GM12891 (cell line): Measurements from ENCODE around the gene MGMT.

ENCODE experiments used
- DNase-seq: peaks from one replicate; pipeline ENCODE4 v3.0.0; 2011; ENCODE audit warnings: low spot score; ENCODE audit not compliant: insufficient read length
- FAIRE-seq: peaks from 2 replicates; lab custom pipeline; 2011; peaks lifted over from hg19 to GRCh38; lab: Jason Lieb, UNC
- PAX5 ChIP-seq: IDR thresholded peaks from 2 replicates; pipeline ENCODE4 v1.6.1; 2011; ENCODE audit warnings: low read length, moderate library complexity, mild to moderate bottlenecking; ENCODE audit not compliant: insufficient read depth, severe bottlenecking
- POLR2A ChIP-seq: IDR thresholded peaks from 2 replicates; pipeline ENCODE4 v1.6.1; 2011; ENCODE audit warnings: low read depth, low read length, control low read depth
- POLR2AphosphoS5 ChIP-seq: IDR thresholded peaks from 2 replicates; pipeline ENCODE4 v1.6.1; 2011; ENCODE audit warnings: low read depth, low read length, control low read depth
- POU2F2 ChIP-seq: IDR thresholded peaks from 2 replicates; pipeline ENCODE4 v1.6.1; 2011; ENCODE audit warnings: low read depth, mild to moderate bottlenecking, control low read depth, low read length, moderate library complexity
- SPI1 ChIP-seq: IDR thresholded peaks from 2 replicates; pipeline ENCODE4 v1.6.1; 2011; ENCODE audit warnings: low read depth, low read length, control low read depth
- TAF1 ChIP-seq: IDR thresholded peaks from 2 replicates; pipeline ENCODE4 v1.6.1; 2011; ENCODE audit warnings: low read depth, low read length, control low read depth

MGMT gene

DNA sequence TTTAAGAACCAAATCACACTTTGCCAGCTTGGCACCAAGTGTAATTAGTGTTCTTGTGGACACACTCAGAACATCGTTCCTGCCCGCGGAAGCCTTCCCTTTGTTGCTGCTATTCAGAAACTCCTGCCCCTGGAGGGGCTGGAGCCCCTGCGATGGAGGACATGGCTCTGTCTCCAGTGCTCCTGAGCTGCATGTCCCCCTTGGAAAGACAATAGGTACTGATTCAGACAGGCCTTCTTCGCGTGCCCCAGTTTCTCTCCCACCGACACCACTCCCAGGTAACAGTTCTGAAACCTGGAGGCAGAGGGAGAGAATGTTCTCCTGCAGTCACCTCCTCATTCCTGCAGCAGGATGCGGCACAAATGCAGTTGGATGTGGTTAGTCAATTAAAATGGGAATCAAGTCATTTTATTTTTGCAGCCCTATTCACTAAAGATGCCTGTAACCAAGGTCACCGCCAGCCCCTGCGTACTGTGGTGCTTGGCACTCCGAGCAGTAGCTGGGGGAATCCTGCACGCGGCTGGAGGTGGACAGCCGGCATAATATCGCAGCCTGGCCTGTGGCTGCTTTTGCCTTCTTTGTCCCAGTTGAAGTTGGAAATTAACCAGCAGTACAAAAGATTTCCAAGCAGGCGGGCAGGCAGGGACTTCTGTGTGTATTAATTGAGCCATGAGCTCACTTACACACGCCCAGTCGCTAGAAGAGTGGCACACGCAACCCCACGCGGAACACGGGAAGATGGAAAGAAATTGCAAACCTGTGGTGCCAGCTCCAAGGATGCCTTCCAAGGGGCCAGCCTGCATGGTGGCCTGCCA, 291.4 kb downstream of the MGMT start:
- FAIRE-seq, result no peak
- TF ChIP-seq TAF1, result no peak
- no peak for TF ChIP-seq POU2F2
- TF ChIP-seq POLR2A, result no peak
- TF ChIP-seq POLR2AphosphoS5, result no peak
- TF ChIP-seq SPI1, result no peak
- no peak for TF ChIP-seq PAX5
- no peak for DNase-seq

DNA sequence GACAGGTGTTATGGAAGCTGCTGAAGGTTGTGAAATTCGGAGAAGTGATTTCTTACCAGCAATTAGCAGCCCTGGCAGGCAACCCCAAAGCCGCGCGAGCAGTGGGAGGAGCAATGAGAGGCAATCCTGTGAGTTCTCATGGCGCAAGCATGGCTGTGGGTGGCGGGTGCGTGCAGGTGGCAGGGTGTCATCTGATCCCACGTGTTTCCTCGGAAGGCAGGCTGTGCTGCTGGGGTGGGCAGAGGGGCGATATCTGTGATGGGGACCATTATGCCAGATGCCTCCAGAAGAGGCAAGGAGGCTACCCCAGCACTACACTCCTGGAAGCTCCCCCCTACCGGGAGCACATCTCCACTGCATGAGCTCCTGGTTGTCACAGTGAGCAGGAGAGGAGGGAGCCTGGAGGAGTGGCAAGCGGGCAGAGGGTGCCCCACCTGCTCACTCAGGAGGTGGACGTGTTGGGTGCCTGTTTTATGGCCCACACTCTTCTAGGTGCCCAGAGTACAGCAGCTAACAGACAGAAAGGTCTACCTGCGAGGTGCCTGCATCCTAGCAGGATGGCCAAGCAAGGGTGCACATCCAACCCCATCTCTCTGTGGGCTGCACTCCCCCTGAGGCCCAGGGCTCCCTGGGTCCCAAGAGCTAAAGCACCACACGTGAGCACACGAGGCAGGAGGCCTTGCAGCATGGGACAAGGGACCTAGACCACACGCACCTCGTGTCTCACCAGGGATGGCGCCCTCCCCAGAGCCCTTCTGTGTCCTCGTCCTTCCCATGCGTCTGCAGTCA, 292.4 kb downstream of the MGMT start:
- TF ChIP-seq TAF1 (no peak), POU2F2 (no peak), POLR2AphosphoS5 (no peak), PAX5 (no peak), POLR2A (no peak), SPI1 (no peak)
- no peak for FAIRE-seq
- DNase-seq, result no peak

DNA sequence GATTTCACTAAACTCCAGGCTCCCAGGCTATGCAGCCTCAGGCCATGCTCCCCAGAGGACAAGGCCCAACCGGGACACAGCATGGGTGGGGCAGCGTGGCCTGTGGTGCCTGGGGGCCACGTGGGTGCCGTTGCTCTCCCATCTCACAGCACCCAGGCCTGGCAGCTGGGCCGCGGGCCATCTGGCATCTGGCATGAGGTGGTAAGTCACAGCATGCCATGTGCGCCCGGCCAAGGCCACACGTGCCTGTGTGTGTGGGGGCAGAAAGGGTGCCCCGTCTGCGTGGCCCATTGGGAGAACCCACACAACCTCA, 292.9 kb downstream of the MGMT start:
- no peak for DNase-seq
- no peak for TF ChIP-seq PAX5
- no peak for TF ChIP-seq SPI1
- TF ChIP-seq TAF1, result no peak
- no peak for TF ChIP-seq POLR2A
- no peak for TF ChIP-seq POU2F2
- no peak for TF ChIP-seq POLR2AphosphoS5
- FAIRE-seq, result no peak

DNA sequence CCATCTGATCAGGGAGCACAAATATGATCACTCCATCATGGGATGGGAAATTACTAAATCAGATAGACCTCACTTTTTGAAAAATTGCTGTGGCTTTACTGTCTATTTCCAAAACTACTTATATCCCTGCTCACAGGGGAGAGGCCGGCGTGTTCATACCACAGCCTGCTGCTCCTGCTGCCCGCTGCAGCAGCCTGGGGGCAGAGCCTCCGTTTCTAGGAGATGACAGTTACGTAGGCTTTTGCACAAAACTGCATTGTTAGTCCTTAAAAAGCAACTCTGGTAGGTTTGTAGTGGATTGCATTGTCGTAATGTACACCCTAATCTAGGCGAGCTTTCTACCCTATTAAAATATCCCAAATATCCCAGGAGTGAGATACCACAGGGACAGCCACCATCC, 293.4 kb downstream of the MGMT start:
- no peak for TF ChIP-seq PAX5
- no peak for TF ChIP-seq POLR2A
- no peak for TF ChIP-seq POLR2AphosphoS5
- no peak for TF ChIP-seq TAF1
- no peak for TF ChIP-seq POU2F2
- no peak for TF ChIP-seq SPI1
- FAIRE-seq (no peak), DNase-seq (no peak)

DNA sequence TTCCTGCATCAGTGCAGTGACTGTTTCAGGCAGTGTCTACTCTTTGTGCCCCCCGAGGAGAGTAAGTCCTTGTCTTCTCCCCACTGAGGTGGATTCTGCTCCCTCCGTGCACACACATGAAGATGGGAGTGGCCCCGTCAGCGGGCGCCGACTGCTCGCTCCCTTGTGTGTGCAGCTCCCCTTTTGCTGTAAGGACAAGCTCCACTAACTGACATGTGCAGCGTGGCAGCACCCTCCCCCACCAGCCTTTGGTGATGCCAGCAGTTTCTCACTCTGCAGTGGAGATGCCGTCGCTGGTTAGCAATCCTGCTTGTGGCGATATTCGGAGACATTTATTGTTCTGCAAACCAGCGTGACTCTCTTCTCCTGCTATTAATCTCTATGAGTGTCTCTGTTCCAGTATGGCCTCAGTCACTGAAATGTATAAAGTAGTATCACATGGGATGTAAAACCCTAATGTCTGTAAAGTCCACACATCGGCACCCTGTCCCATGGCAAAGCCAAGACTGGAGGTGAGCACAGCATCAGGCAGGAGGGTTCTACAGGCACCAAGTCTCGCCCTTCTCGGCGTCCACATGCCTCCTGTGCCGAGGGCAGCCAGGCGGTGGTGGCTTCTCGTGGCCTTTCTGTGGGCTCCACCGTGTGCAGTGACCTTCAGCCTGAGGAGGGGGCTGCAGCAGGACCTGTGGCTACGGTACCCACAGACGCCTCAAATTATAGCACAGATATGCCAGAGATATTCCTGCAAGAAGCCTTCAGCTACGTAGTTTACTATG, 294.3 kb downstream of the MGMT start:
- TF ChIP-seq TAF1, result no peak
- TF ChIP-seq POU2F2, result no peak
- no peak for TF ChIP-seq POLR2AphosphoS5
- no peak for TF ChIP-seq POLR2A
- no peak for TF ChIP-seq SPI1
- no peak for TF ChIP-seq PAX5
- DNase-seq, result no peak
- FAIRE-seq, result no peak

DNA sequence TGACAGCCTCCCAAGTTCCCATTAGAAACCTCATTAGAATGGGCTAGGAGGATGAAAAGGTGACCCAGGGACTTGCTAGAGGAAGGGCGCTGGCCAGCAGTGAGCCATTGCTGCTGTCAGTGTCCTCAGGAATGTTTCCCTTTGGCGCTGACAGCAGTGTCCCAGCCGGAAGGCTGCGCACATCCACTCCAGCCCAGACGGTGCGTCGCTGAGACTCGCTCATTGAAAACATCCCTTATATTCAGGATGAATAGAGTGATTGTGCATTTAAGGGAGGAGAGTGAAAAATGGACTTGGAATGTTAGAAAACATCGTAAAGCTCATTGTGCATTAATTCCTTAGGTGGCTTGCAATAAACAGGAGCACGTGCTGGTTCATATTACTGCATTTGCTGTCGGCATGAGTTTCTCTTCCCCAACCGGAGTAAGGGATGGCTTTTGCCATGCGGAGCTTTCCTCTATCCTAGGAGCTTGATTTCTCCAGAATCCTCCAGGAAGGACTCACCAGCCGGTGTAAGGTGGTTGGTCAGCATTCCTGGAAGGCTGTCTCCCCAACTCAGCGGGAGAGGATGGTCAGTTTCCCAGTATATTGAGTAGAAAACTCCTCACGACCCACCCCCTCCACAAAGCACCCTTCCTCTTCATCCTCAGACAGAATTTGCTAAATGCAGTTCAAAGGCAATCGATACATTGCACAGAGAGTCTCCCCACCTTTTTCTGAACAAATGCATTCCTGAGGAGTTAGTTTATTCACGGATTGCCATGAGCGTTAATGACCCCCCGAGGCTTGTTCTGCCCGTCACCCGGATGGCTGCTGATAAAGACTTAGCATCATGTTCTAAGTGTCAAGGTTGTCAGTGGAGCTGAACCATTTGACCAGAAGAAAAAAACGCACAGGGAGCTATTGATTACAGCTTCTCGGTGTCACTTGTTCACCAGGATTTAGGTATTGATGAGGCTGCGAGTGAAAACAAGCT, 295.2 kb downstream of the MGMT start:
- FAIRE-seq, result no peak
- no peak for DNase-seq
- TF ChIP-seq POU2F2, result no peak
- TF ChIP-seq POLR2AphosphoS5, result no peak
- TF ChIP-seq SPI1, result no peak
- TF ChIP-seq PAX5, result no peak
- no peak for TF ChIP-seq POLR2A

DNA sequence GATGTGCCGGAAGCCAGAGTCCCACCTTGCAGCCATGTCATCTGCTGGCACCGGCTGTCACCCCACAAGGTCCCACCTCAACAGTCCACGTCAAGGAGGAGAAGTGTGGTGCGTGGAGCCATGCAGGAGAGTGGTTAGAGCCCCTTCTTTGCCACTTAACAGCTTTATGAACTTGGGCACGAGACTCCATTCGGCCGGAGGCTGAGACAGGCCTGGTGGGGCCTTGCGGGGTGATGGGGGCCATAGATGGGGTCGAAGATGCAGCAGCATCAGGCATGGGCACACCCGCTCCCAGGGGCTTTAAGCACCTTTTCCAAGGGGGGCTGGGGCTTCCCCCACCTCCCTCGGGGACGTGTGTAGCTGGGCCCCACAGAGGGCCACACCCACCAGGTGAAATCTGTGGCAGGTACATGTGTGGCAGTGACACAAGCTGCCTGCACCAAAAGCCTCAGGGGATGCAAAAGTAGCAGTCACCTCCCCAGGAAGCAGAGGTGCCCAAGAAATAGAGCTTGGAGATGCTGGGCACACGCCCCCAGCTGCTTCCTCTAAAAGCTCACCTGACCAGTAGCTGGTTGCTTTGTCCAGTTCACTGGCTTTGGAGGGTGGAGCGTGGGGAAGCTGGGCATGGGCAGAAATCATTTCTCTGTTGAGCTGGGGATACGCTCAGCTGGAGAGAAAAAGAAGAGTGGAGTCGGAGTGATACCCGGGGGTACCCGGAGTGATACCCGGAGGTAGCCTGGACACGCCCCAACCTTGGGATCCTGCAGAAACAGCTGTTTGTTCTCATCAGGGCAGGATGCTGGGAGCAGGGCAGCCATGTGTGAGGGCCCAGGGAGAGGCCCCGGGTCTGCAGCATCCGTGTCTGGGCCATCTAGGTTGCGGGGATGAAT, 297.2 kb downstream of the MGMT start:
- no peak for TF ChIP-seq POLR2A
- no peak for TF ChIP-seq POU2F2
- no peak for TF ChIP-seq SPI1
- TF ChIP-seq POLR2AphosphoS5, result no peak
- TF ChIP-seq TAF1, result no peak
- no peak for TF ChIP-seq PAX5
- no peak for FAIRE-seq

DNA sequence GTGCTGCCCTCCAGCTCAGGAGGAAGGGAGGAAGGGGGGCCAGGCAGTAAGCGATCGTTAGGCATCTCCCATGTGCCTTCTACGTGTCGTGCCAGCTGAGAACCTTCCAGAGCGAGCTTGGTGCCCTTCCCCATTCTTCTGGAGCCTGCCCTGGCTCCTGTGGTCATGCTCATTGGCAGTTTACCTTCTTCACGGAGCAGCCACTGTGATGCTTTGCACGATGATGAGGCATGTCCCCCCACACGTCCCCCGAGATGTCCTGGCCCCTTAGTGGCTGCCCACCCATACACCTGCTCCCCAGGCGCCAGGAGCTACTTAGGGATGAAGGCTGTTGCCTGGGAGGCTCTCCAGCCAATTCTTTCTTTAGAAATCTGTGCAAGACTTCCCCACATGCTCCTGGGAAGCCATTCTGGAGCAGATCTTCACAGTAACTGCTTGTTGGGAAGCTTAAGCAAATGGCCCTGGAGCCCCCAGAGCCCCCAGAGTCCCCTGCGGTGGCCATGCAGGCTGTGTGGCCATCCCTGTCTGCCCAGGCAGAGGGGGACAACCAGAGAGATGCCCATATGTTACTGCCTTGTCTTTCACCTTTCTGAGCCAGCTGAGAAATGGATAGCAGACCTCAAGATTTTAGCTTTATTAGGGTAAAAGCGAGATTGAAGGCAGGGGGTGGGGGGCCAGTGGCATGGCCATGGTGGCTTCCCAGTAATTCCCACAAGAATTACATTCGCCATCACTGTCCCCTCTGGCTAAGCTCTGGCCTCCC, 298.0 kb downstream of the MGMT start:
- TF ChIP-seq SPI1 (no peak), POLR2A (no peak), POLR2AphosphoS5 (no peak), TAF1 (no peak), PAX5 (no peak), POU2F2 (no peak)
- no peak for FAIRE-seq
- no peak for DNase-seq

More for the DNA sequence above, 297.2 kb downstream of the MGMT start:
- no peak for DNase-seq
